Choroid plexus epithelial cell (primary cell): ENCODE results near the gene PDZD2.

ENCODE experiments used
- DNase-seq: peaks from one replicate; pipeline ENCODE4 v3.0.0-alpha.2; 2010; ENCODE audit warnings: low read depth
- H3K4me3 ChIP-seq: 2 replicates; pipeline ENCODE4 v1.5.1; 2011; ENCODE audit warnings: low read depth, mild to moderate bottlenecking, control low read depth, low read length, moderate library complexity
- TF ChIP-seq, protein P1 (sequence below): conservative IDR thresholded peaks from 2 replicates; pipeline ENCODE4 v1.5.1; 2011; ENCODE audit warnings: low read depth, mild to moderate bottlenecking, control low read depth, inconsistent platforms, low read length, moderate library complexity

The PDZD2 gene

DNA sequence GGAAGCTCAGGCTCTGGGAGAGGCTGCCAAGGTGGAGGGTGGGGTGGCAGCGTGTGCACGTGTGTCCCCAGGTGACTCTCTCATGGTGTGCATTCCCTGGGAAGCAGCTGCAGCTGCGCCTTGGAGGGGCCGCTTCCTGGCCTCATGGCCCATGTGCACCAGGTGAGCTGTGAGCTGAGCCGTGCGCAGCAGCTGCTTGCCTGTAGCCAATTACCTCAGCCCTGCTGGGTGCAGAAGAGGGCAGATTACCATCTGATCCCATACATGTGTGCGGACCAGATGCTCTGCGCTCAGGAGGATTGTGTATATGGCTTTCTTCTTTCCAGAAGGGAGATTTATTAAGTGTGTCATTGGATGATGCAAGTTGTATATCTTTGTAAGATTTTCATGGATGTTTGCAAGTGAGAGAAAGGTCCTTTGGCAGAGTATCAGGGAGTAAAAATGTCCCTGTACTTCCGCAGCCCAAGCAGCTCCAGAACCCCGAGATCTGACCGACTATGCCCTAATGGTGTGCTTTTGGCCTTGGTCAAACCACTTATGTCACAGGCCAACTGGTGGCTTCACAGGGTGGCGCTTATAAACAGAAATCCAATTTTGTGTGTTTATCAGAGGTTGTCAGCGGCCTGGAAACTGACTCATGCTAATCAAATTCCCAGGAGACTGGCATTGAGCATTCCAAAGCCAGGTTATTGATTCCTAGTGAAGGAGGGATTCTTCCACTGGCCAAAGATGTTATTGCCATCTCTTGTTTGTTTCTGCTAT, 305.9 kb downstream of the PDZD2 start:
- no peak overlapping the region for H3K4me3 ChIP-seq
- DNase-seq, result no peak
- TF ChIP-seq, protein P1, sequence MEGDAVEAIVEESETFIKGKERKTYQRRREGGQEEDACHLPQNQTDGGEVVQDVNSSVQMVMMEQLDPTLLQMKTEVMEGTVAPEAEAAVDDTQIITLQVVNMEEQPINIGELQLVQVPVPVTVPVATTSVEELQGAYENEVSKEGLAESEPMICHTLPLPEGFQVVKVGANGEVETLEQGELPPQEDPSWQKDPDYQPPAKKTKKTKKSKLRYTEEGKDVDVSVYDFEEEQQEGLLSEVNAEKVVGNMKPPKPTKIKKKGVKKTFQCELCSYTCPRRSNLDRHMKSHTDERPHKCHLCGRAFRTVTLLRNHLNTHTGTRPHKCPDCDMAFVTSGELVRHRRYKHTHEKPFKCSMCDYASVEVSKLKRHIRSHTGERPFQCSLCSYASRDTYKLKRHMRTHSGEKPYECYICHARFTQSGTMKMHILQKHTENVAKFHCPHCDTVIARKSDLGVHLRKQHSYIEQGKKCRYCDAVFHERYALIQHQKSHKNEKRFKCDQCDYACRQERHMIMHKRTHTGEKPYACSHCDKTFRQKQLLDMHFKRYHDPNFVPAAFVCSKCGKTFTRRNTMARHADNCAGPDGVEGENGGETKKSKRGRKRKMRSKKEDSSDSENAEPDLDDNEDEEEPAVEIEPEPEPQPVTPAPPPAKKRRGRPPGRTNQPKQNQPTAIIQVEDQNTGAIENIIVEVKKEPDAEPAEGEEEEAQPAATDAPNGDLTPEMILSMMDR, result no peak

DNA sequence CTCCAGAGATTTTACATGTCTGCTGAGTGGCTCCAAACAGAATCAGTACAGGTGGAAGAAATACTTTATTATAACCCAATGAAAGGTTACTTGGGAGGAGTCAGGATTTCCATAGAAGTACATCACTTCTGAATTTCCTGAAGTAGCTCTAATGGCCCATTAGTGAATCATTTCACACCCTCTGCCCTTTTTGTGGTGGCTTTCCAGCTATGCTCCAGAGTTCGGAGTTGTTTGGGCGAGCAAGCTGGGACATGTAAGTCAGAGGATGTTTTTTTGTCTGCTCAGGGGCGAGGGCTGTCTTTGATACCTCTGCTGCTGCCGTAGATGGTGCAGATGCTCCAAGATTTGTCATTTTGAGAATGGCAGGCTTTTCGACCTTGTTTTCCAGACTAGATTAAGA, 309.1 kb downstream of the PDZD2 start:
- no peak for DNase-seq
- H3K4me3 ChIP-seq, result no peak overlapping the region
- TF ChIP-seq, protein P1, result no peak

DNA sequence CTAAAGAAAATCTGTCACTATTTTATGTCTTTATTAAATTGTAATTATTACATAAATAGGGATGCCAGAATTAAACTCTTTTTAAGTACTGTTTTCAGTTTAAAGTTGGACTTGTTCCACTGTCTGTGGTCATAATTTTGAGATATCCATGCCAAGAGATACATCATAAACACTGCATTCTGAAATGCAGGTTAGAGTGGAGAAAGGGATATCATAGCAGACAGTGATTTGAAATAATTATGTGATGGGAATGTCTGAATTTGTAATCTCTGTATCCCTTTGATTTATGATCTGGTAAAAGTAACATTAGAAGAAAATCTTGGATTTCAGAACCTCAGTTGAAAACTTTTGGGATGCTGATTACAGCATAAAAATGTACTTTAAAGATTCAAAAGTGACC, 313.1 kb downstream of the PDZD2 start:
- H3K4me3 ChIP-seq, result no peak overlapping the region
- no peak for DNase-seq
- TF ChIP-seq, protein P1, result no peak

DNA sequence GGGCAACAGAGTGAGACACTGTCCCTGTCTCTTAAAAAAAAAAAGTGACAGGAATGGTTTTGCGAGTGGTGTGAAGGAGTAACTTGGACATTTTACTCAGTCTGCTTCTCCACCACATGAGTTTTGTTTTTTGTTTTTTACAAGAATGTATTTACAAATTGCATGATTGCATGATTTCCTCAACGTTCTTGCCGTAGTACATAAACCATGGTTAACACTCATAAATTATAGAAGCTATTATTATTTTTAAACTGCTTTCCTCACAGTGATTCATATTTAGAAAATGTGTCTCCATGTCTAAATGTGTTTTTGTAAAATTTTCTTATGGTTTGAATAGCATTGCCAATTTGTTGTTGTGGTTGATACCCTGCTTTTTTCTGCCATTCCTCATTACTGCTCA, 315.2 kb downstream of the PDZD2 start:
- TF ChIP-seq, protein P1, result no peak
- H3K4me3 ChIP-seq, result no peak overlapping the region
- no peak for DNase-seq

DNA sequence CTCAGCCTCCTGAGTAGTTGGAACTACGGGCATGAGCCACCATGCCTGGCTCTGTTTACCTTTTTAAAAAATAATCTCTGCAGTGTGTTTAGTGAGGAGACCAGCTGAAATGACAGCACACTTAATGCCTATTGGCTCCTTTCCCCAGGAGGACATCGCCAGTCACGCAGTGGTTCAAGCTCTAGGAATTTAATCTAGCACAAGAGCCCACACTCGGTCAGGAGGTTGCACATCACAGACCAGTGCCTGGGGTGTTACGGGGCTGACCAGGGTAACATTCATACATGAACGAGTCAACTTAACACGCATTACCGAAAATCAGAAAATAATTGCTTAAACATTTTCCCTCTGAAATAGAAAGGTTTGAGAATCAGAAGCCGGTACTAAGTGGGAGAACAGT, 318.2 kb downstream of the PDZD2 start:
- TF ChIP-seq, protein P1, result no peak
- DNase-seq, result no peak
- H3K4me3 ChIP-seq, result no peak overlapping the region

DNA sequence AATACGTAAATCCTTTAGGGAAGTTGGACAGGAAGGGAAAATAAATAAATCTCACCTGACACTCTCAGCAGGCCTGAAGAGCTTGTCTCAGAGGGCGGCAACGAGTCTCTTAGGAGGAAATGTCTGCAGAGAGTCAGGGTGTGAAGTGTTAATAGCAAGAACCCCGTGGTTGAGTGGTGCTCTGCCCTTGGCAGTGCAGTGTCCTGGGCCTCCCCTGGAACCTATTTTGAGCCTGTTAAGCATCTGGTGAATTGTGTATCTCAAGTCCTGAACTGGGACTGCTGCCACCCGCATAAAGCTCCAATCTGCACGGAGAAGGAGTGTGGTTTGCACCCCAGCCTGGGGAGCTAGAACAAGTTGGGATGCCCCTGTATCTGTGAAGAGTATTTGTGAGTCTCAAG, 323.4 kb downstream of the PDZD2 start:
- TF ChIP-seq, protein P1, result no peak
- DNase-seq, result peak; percentile 1
- H3K4me3 ChIP-seq, result no peak overlapping the region

DNA sequence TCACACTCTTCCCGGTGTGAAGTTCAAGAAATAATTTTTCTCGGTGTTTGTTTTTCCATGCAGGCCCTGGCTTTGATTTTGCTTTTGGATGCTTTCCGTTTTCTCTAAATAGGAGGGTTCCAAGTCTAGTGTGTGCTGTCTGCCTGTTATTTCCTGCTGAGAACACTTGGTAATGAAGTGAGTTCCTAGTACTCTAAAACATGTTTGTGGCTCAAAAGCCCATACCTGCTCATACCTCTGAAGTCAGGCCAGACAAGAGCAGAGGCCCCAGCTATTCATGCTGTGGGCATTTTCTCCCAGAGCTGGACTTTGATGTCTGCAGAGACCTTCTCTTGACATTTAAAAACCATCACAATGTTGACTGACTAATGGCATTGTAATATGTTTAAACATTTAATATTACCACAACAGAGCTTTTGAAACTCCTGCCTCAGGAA, 324.0 kb downstream of the PDZD2 start:
- DNase-seq, result peak; percentile 21
- TF ChIP-seq, protein P1, result no peak

More for the DNA sequence above, 324.0 kb downstream of the PDZD2 start:
- no peak overlapping the region for H3K4me3 ChIP-seq
